ENCODE results near the gene APP.

The APP gene

DNA sequence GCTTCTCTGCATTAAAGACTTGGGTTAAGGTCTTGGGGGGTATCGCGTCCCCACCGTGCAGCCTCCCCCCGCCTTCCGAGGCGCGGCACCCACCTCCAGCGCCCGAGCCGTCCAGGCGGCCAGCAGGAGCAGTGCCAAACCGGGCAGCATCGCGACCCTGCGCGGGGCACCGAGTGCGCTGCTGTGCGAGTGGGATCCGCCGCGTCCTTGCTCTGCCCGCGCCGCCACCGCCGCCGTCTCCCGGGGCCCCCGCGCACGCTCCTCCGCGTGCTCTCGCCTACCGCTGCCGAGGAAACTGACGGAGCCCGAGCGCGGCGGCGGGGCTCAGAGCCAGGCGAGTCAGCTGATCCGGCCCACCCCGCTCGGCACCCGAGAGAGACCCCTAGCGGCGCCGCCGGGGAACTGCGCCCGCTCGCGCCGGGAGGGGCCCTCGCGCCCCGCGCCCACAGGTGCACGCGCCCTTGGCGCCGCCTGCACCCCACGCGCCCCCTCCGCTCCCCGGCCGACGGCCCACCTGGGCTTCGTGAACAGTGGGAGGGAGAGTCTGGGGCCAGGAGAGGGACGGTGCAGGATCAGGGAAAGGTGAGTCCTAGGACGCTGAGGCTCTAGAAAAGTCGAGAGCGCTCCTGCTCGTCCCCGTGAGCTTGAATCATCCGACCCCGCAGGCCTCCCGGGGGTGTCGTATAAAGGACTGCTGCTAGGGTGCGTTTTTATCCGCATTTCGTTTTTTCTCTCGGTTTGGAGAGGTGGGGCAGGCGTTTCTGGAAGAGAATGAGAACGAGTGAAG lies at the start of gene APP:
Gene APP, minus strand, starts transcription at position 300 of the 787 bp plus-strand sequence. Its CDS starts 150 bp downstream, at position 150.
- peak; percentile 89 for DNase-seq

DNA sequence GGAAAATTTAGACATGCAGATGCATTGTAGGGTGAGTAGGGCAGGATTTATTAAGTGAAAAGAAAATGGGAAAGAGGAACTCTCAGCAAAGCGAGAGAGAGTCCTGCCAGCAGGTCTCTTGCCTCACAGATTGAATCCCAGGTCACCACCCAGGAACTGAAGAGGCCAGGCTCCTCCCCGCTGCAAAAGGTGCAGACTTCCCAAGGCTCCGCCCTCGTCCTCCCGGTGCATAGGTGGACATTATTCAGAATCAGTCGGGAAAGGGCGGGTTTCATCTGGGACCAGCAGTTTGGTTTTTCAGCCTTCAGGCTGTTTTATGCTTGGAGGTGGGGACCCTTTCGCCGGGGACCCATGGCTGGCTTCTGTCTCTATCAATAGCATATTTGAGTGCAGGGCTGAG lies 41.6 kb upstream of the APP start:
- DNase-seq: no peak

DNA sequence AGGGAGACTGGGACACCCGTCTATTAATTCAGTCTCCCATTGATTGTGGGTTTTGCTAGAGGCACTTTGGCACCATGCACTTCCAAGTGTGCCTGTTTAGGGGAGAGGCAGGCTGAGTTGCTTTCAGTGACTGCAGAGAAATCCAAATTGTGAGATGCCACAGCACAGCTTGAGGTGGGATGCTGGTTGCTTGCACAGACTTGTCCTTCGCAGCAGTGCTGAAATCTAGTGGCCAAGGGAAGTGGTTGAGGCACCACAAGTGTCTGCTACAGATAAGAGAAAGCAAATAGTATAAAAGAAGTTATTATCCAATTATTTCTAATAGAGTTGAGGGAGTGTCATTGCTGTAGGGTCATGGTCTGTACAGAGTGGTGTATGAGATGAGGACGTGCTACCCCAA lies 40.0 kb upstream of the APP start:
- no peak for DNase-seq

GRCh38 chr21:26207021-26207420 lies 36.5 kb upstream of the APP start:
- DNase-seq: no peak

DNA sequence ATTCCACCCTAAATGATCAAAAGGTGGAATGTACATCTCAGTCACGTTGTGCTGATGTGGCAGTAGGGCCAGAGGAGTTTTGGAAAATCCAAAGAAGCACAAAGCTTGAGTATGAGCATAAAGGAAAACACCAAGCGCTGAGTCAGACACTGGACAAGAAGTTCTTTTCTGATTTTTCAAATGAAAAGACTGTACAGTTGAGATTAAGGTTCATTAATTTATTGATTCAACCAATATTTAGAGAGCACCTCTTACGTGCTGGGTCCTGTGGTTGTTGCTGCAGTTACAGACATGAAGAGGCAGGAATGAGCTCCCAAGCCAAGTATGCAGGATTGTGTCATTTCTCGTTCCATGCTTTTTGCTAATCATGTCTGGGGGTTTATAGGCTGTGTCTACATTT lies 28.9 kb upstream of the APP start:
- DNase-seq: no peak

DNA sequence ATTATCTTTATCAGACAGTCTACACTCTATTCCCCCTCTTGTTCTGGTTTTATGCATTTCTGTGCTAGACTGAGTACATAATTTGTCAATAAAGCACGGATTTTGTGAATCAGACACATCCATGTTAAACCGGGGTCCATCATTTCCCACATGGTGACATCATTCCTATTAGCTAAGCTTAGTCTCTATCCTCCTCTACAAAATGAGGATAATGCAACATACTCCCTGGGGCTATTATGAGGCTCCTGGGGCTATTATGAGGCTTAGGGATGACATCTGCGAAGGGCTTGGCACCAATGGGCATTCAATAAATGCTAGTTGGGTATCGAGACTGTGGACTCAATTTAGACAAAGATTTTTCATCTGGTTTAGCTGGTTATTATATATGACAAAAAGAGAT lies 25.1 kb upstream of the APP start:
- DNase-seq: no peak

DNA sequence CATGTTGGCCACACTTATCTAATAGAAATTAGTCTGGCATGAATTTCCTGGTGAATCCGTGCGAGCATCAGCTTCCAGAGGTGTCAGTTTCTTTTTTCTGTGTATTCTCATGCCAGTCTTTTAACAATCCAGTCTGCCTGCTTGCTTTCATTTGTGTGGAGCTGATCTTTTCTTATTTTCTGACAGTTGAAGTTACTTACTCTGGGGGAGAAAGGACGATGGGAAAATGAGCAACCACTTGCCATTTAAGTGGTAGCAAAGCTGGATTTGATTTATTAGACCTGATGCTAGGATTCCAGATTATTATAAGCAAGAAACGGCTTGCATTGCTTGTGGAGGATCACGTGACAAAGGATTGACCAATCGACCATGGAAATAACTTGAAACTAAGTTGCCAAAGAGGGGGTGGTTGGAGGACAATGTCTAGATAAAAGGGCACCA lies 24.3 kb upstream of the APP start:
- no peak for DNase-seq

- DNase-seq: no peak
These were observed 23.8 kb upstream of the APP start for GRCh38 chr21:26194326-26194725.

GRCh38 chr21:26191609-26192008 lies 21.0 kb upstream of the APP start:
- no peak for DNase-seq

GRCh38 chr21:26188422-26188821 lies 17.9 kb upstream of the APP start:
- no peak for DNase-seq

GRCh38 chr21:26185446-26185845 lies 14.9 kb upstream of the APP start:
- DNase-seq: no peak

DNA sequence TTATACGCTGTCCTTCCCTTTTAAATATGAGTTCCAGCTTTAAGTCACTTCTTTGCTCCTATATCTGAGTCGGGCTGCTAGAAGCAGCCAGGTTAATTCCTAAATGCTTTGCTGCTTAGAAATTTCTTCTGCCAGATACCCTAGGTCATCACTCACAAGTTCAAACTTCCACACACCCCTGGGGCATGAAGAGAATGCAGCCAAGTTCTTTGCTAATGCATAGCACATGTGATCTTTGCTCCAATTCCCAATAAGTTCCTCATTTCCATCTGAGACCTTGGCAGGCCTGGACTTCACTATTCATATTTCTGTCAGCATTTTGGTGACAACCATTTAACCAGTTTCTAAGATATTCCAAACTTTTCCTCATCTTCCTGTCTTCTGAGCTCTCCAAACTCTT lies 14.5 kb upstream of the APP start:
- no peak for DNase-seq

- DNase-seq: no peak
These were observed 8.9 kb upstream of the APP start for GRCh38 chr21:26179501-26179900.

DNA sequence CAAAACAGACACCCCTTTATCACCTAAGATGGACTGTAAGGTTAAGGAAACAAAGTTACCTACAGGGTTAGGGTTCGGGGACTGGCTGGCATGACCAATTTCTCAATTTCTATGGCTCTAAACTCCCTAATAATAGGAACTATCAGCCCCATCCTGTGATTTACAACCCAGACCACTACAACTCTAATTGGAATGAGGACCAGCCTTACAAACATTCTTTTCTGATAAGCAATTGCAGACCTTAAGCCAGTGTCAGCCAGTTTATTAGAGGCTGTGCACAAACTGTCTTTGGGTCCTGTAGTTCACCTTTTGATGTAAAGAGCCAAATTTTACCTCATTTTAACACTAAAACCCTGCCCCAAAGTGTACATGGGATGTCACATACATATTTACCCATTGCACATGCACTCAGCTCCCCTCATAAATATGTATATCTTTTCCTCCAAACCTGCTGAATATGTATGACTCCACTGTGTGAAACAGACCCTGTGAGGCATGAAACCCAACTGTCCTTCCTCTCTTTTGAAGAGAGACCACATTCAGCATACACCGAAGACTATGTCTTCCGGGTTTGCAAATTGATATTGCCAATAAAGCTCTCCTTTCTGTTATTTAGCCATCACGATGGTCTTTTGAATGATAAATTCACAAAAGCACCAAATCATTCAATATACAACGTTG lies 7.3 kb upstream of the APP start:
- no peak for DNase-seq

- DNase-seq: no peak
These were observed 6.6 kb upstream of the APP start for GRCh38 chr21:26177187-26177586.

- DNase-seq: no peak
These were observed 909 bp upstream of the APP start for GRCh38 chr21:26171258-26172100.

GRCh38 chr21:26169611-26170470 lies 729 bp downstream of the APP start:
- DNase-seq: peak; percentile 83

DNA sequence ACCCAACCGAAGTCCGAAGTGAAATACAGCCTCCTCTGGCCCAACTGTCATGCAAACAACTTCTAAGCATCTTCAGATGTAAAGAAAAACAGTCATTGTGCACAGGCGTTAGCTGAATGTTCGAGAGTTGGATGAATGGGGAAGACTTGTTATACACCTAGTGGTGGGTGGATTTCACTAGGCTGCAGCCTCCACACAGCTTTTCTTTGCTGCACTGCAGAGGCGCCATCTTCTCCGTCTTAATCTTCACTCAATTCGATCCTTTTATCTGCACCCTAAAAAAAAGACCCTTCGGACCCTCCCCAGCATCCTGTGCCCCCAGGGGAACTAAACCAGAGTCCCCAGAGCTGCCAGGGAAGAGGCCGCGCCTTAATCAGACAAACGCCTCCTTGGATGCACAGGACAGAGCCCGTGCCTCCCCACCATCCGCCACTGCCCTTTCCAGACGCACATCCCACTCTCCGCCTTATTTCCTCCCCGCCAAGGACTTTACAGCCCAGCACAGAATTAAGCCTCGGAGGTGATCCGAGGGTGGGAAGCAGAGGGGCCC lies 1.4 kb downstream of the APP start:
- DNase-seq: peak; percentile 92

GRCh38 chr21:26168371-26168770 lies 2.2 kb downstream of the APP start:
- DNase-seq: no peak

DNA sequence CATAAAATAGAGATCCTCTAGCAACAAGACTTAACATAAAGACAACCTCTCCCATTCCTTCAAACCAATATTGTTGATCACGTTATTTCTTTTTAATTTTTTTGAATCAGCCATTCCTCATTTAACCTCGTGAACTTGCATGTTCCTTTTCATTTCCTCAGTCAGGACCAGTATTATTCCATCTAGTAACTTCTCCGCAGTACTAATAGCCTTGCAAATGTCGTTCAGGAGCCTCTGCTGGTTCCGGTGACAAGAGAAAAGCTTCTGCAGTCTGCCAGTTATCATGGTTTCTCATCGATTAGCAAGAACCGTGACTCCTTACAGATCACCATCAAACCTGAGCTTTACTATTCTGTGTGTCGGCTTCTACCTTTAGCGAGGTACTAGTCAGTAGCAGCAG lies 3.0 kb downstream of the APP start:
- DNase-seq: no peak

DNA sequence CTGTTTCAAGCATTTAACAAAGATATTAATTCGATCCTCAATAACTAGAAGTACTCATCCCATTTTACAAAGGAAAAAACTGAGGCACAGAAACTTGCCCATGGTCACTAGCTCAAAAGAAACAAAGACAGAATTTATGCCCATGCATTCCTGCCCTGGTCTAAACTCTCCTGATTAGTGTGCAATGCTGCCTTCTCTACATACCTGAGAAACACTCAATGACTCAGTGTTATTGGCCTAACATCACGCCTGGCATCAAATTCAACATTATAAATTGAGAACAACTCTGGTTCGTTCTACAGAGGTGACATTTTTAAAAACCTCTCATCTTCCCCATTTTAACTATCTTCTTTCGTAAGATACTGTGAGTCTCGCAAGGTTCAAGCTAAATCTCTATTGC lies 5.2 kb downstream of the APP start:
- no peak for DNase-seq

DNA sequence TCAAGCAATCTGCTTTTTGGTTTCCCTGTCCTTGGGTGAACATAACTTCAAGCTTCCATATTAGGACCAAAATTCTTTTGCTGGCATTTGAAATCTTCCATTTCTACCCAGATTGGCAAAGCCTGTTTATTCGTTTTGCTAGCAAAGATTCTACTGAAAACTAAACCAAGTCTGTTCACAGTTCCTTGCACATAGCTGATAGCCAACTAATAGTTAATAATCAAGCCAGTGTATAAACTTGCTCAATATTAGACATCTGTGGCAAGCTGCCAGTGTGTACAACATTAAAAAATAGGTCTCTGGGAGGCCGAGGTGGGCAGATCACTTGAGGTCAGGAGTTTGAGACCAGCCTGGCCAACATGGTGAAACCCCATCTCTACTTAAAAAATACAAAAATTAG lies 6.3 kb downstream of the APP start:
- DNase-seq: no peak
